CD8-positive, alpha-beta memory T cell (primary cell): ENCODE results near the gene STK32C. TPM values are rescaled to one million over a fixed set of nuclear protein-coding genes. Genes with fewer than 3 reads are reported as not detected.
A peak's percentile ranks its signal among the peaks of the same experiment; 100 is the strongest.
"Not testable (repeated sequence)": the region's sequence is repeated elsewhere in the genome, so short reads cannot be mapped to it uniquely, and the experiment has no call there.

Source experiments
- CTCF ChIA-PET: fragments of 350-600 bp; sonication (Branson Sonifier 250); formaldehyde crosslinking; loops from one replicate; lab custom pipeline; 2021; ENCODE audit warnings: antibody characterized with exemption; lab: Charles Lee
- POLR2A ChIA-PET: fragments of 350-600 bp; sonication (Branson Sonifier 250); formaldehyde crosslinking; loops from one replicate; lab custom pipeline; 2021; ENCODE audit warnings: antibody characterized with exemption; lab: Charles Lee
- DNase-seq, 5 donors: peaks; one replicate each; pipeline versions ENCODE4 v3.0.0 to v3.0.0-alpha.2; 2020 to 2022; ENCODE audit warnings: mixed read lengths in 1 of 5
- H3K27ac ChIP-seq: one replicate; pipeline ENCODE4 v1.7.0; 2013; ENCODE audit warnings: low read depth, mild to moderate bottlenecking, low read length, moderate library complexity
- H3K27me3 ChIP-seq: 2 replicates; pipeline ENCODE4 v1.7.0; 2013; ENCODE audit warnings: low read length, mild to moderate bottlenecking; ENCODE audit not compliant: insufficient read depth, poor library complexity, severe bottlenecking
- H3K36me3 ChIP-seq: 2 replicates; pipeline ENCODE4 v1.7.0; 2013; ENCODE audit warnings: mild to moderate bottlenecking, low read length, moderate library complexity; ENCODE audit not compliant: insufficient read depth
- H3K4me1 ChIP-seq: 2 replicates; pipeline ENCODE4 v1.7.0; 2013; ENCODE audit warnings: mild to moderate bottlenecking, low read length, moderate library complexity; ENCODE audit not compliant: insufficient read depth
- H3K4me3 ChIP-seq: 2 replicates; pipeline ENCODE4 v1.7.0; 2013; ENCODE audit warnings: mild to moderate bottlenecking, low read length
- H3K9me3 ChIP-seq: 2 replicates; pipeline ENCODE4 v1.7.0; 2013; ENCODE audit warnings: mild to moderate bottlenecking, low read length
- H3K27ac Mint-ChIP-seq, 8 donors: one replicate each; pipeline ENCODE4 v1.8.0; 2020 to 2021; ENCODE audit warnings: mixed read lengths in 8 of 8, mild to moderate bottlenecking in 6 of 8, inconsistent platforms in 3 of 8, moderate library complexity in 3 of 8
- H3K27me3 Mint-ChIP-seq, 2 donors: one replicate each; pipeline ENCODE4 v1.8.0; 2020 to 2021; ENCODE audit warnings: mixed read lengths in 2 of 2, mild to moderate bottlenecking in 1 of 2, moderate library complexity in 1 of 2
- H3K36me3 Mint-ChIP-seq, 3 donors: one replicate each; pipeline ENCODE4 v1.8.0; 2020 to 2021; ENCODE audit warnings: mixed read lengths in 3 of 3, inconsistent platforms in 1 of 3, mild to moderate bottlenecking in 1 of 3
- H3K4me1 Mint-ChIP-seq, 3 donors: one replicate each; pipeline ENCODE4 v1.8.0; 2020 to 2021; ENCODE audit warnings: mixed read lengths in 3 of 3, inconsistent platforms in 1 of 3, mild to moderate bottlenecking in 1 of 3
- H3K4me3 Mint-ChIP-seq, 7 donors: one replicate each; pipeline ENCODE4 v1.8.0; 2020 to 2021; ENCODE audit warnings: mixed read lengths in 7 of 7, mild to moderate bottlenecking in 6 of 7, moderate library complexity in 4 of 7, inconsistent platforms in 2 of 7
- H3K9me3 Mint-ChIP-seq, 5 donors: one replicate each; pipeline ENCODE4 v1.8.0; 2020 to 2022; ENCODE audit warnings: mixed read lengths in 5 of 5, mild to moderate bottlenecking in 3 of 5, moderate library complexity in 2 of 5, inconsistent platforms in 1 of 5
- polyA plus RNA-seq: library from polyadenylated mRNA; unstranded; fragments of 300-500 nt; fragmentation: Illumina TruSeq; gene quantifications from one replicate; pipeline ENCODE4 v1.2.3, GENCODE V29; 2021
- total RNA-seq, 2 experiments: library from RNA; stranded (reverse); gene quantifications; one replicate each; pipeline ENCODE4 v1.2.3, GENCODE V29; 2021

STK32C gene
- total and polyA plus RNA-seq, 3 experiments from 2014 or later = 8.5 to 14.9 (median 14.0) TPM

DNA sequence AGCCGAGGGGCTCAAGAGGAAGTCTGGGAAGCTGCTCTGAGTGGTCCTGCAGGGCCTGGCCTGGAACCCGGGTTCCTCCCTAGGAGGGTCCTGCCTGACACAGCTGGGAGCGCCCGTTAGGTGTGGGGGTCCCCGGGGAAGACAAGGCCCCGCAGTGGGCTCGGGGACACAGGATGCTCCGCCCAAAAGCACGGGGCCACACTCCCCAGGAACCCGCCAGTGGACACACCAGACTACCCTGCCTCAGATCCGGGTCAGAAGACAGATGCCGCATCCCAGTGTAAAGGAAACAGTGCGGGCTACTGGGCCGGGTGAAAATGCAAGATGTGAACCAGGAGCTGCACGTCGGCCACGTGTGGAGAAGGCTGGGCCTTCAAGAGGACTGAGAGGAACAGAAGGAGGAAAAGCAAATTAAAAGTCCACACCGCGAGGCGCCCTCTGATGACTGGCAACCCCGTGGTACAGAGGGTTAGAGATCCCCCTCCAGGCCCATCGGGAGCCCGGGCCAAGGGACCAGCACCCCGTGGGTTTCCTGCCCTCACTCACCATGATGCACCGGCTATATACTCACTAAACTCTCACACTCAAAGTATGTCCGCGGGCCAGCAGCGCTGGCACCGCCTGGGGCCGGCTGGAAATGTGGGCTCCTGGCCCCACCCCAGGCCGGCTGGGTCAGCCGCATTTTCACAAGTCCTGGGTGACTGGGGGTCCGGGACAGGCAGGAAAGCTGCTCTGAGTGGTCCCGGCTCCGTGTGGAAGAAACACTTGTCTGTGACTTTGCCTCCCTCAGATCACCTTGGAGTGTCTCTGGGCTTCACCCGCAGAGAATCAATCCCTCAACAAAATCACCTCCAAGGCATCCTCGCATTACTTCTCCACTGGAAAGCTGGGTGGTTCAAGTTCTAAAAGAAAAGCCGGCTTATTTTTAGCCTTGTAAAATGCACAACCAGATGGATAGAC is 6.1 kb downstream of the STK32C start:
- H3K4me3 ChIP-seq = no peak overlapping the region
- no peaks in the 10 kb centered on the region for H3K36me3 Mint-ChIP-seq
- no peaks in the 10 kb centered on the region for H3K9me3 ChIP-seq
- POLR2A ChIA-PET = no interaction called here
- H3K4me3 Mint-ChIP-seq = no peak overlapping the region
- no peaks in the 10 kb centered on the region for H3K36me3 ChIP-seq
- H3K4me1 Mint-ChIP-seq = peaks cover 2 to 12% (median 9%) of the 10 kb centered on the region in 3 donors
- H3K4me1 ChIP-seq = peaks cover 6% of the 10 kb centered on the region
- DNase-seq = no peak
- peaks cover 4 to 5% of the 10 kb centered on the region in 2 donors for H3K27me3 Mint-ChIP-seq
- H3K27ac ChIP-seq = no peak overlapping the region
- H3K27me3 ChIP-seq = no peaks in the 10 kb centered on the region
- CTCF ChIA-PET = no interaction called here
- no peak overlapping the region for H3K27ac Mint-ChIP-seq
- H3K9me3 Mint-ChIP-seq = no peaks in the 10 kb centered on the region

DNA sequence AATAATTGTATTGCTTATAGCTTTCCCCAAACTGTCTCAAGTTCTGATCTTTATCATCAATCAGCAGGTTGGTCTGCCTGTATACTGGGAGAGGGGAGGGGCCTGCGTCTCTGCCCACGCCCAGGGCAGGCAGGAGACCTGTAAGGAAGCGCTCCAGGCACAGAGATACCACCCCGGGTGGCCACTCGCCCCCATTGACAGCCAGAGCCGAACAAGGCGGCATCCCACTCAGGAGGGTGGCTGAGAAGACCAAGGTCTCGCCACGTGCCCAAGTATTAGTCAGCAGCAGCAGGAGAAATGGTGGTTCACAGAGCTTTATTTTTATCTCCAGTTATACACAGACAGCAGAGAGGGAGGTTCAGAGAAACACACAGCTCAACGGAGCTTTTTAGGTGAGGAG is 7.2 kb downstream of the STK32C start:
- no peaks in the 10 kb centered on the region for H3K9me3 ChIP-seq
- H3K27me3 Mint-ChIP-seq = peaks cover 5 to 10% of the 10 kb centered on the region in 2 donors
- ChIA-PET CTCF (no interaction called here), POLR2A (no interaction called here)
- H3K4me3 ChIP-seq = no peak overlapping the region
- H3K27me3 ChIP-seq = no peaks in the 10 kb centered on the region
- H3K4me1 ChIP-seq = no peaks in the 10 kb centered on the region
- H3K4me3 Mint-ChIP-seq = no peak overlapping the region
- H3K4me1 Mint-ChIP-seq = peaks cover 0 to 4% (median 0%) of the 10 kb centered on the region in 3 donors
- no peaks in the 10 kb centered on the region for H3K36me3 Mint-ChIP-seq
- no peaks in the 10 kb centered on the region for H3K9me3 Mint-ChIP-seq
- no peak overlapping the region for H3K27ac Mint-ChIP-seq
- DNase-seq = no peak
- no peak overlapping the region for H3K27ac ChIP-seq
- no peaks in the 10 kb centered on the region for H3K36me3 ChIP-seq

DNA sequence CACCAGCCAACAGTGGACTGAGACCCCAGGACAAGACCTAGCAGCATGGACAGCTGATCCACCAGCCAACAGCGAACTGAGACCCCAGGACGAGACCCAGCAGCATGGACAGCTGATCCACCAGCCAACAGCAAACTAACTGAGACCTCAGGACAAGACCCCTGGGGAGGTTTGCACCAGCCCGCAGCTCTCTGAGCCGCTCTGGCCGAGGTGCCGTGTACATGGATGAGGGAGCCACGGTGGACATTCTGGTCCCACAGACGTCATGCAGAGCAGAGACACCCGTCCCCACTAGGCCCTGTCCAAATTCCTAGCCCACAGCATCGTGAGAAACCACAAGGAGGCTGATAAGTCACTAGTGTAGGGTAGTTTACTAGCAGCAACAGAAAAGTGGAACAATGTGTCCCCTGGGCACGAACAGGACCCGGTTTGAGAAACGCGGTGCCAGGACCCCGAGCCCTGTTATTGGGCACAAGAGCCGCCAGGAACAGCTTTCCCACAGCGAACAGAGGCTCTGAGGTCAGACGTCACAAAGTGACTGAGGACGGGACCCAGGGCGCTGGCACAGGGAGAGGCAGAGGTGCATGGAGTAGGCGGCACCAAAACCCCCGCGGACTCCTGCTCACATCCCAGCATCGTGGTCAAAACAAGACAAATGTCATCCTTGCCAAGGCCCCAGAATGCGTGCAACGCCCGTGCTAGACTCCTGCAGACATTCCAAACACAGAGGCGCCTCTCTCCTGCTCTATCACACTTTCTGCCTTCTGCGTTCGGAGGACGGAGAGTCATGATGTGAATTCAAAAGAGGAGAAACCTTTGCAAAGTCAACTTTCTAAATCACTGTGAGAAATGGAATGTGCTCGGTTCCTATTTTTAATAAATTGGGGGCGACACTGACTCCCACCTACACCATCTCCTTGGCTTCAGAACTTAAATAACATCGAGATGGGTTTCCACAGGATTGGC is 8.1 kb downstream of the STK32C start:
- Histone ChIP-seq H3K27me3 (no peaks in the 10 kb centered on the region), H3K4me1 (no peaks in the 10 kb centered on the region), H3K9me3 (no peaks in the 10 kb centered on the region), H3K4me3 (no peak overlapping the region), H3K27ac (no peak overlapping the region), H3K36me3 (no peaks in the 10 kb centered on the region)
- POLR2A ChIA-PET = no interaction called here
- Mint-ChIP-seq H3K4me3 (peak overlapping the region in 1 of 7 donors; percentile 45), H3K36me3 (no peaks in the 10 kb centered on the region), H3K27ac (no peak overlapping the region), H3K4me1 (peaks cover 0 to 4% (median 0%) of the 10 kb centered on the region in 3 donors), H3K9me3 (peaks cover 0 to 3% (median 0%) of the 10 kb centered on the region in 5 donors), H3K27me3 (peaks cover 5 to 10% of the 10 kb centered on the region in 2 donors)
- no peak for DNase-seq
- CTCF ChIA-PET = interaction anchor here (0.7 kb wide), 1 partner anchor 15 kb away, joined by 4 read pairs; no protein-coding TSS in a partner anchor

DNA sequence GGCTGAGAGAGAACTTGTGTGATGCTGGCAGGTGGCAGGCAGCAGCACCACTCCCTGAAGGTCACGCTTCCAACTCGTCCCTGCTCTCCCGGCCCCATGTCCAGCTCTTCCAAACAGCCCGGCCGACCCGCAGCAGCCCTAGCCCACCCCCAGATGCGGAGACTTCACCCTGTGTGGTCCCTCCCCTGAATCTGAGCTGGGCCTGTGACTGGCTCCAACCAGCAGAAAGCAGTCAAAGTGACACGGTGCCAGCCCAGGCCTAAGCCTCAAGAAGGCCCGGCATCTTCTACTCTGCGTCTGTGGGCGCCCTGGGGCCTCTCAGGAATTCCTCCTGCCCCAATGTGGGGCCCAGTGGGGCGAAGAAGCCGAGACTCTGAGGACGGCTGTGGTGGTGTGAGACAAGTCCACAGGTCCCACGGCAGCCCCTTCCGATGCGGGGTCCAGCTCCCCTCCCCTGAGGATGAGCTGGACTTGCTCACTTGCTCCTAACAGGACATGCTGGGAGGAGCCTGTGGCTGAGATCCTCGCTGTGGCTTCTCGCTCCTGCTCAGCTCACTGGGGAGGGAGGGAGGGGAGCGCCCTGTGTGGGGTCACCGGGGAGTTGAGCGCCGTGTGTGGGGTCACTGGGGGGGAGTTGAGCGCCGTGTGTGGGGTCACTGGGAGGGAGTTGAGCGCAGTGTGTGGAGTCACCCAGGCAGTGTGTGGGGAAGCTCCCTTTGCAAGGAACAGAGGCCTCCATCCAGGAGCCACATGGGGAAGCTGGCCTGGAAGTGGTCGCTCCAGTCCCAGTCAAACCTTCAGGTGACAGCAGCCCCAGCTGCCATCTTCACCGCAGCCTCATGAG is 9.5 kb downstream of the STK32C start:
- no peak overlapping the region for H3K4me3 ChIP-seq
- POLR2A ChIA-PET = no interaction called here
- no peak overlapping the region for H3K4me3 Mint-ChIP-seq
- DNase-seq = no peak
- H3K27me3 Mint-ChIP-seq = peaks cover 5 to 10% of the 10 kb centered on the region in 2 donors
- H3K4me1 ChIP-seq = no peaks in the 10 kb centered on the region
- H3K4me1 Mint-ChIP-seq = peaks cover 0 to 4% (median 0%) of the 10 kb centered on the region in 3 donors
- H3K9me3 ChIP-seq = no peaks in the 10 kb centered on the region
- no peak overlapping the region for H3K27ac ChIP-seq
- H3K9me3 Mint-ChIP-seq = peaks cover 0 to 3% (median 0%) of the 10 kb centered on the region in 5 donors
- H3K27me3 ChIP-seq = no peaks in the 10 kb centered on the region
- H3K36me3 Mint-ChIP-seq = no peaks in the 10 kb centered on the region
- H3K36me3 ChIP-seq = no peaks in the 10 kb centered on the region
- no peak overlapping the region for H3K27ac Mint-ChIP-seq
- CTCF ChIA-PET = interaction anchor here (0.7 kb wide), 1 partner anchor 17 kb away, joined by 4 read pairs; no protein-coding TSS in a partner anchor

DNA sequence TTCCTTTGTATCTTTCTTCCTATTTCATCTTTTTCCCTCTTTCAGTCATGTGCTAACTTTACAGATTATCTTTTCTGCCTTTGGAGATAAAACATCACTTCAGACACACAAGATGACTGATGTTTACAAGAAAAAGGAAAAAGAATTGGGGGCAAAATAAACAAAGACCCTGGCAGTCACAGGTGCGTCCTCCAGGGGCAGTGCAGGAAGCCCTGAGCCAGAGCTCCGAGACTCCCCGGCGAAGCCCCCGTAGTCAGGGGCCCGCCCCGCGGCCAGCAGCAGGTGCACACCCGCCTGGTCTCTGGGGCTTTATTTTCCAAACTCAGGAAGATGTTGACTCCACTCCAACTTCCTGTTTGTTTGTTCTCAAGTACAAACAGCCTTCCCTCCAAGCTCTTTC is 10.2 kb downstream of the STK32C start:
- Mint-ChIP-seq H3K4me3 (no peak overlapping the region), H3K4me1 (peaks cover 0 to 4% (median 0%) of the 10 kb centered on the region in 3 donors), H3K27ac (no peak overlapping the region), H3K9me3 (peaks cover 0 to 3% (median 0%) of the 10 kb centered on the region in 5 donors), H3K27me3 (peaks cover 5 to 10% of the 10 kb centered on the region in 2 donors), H3K36me3 (no peaks in the 10 kb centered on the region)
- ChIA-PET POLR2A (no interaction called here), CTCF (no interaction called here)
- Histone ChIP-seq H3K36me3 (no peaks in the 10 kb centered on the region), H3K27me3 (no peaks in the 10 kb centered on the region), H3K9me3 (no peaks in the 10 kb centered on the region), H3K4me3 (no peak overlapping the region), H3K4me1 (no peaks in the 10 kb centered on the region), H3K27ac (no peak overlapping the region)
- DNase-seq = no peak

DNA sequence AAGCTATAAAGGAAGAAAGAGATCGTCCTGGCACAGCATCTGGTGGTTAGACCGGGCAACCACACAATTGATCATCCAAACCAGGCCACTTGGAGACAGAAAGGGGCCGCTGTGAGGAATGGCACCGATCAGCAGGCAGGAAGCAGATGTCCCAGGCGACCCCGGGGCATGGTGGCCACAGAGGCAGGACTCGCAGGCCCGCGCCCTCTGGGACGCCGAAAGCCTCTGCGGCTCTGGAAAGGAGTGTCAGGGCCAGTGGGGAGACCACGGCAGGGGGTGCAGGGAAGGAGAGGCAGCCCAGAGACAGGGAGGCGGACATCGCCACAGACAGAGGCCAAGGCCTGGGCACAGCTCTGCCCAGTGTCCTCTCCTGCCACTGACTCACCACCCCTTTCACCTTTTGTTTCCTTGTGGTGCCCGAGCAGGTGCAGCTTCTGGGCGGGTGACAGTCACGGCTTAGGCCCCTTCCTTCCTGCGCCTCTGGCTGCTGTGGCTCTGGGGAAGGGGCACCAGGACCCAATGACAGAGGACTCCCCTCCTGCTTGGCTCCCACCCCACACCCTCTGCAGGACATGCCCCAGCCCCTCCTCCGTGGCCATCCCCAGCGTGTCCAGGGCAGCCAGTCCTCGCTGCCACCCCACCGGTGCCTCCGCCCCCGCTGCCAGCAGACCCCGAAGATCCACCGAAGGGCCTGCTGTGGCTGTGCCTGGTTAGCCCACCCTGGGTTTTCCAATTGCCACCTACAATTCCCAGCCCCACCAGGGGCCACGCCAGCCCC is 10.9 kb downstream of the STK32C start:
- Histone ChIP-seq H3K36me3 (no peaks in the 10 kb centered on the region), H3K4me3 (no peak overlapping the region), H3K27ac (no peak overlapping the region), H3K4me1 (no peaks in the 10 kb centered on the region), H3K27me3 (no peaks in the 10 kb centered on the region), H3K9me3 (no peaks in the 10 kb centered on the region)
- CTCF ChIA-PET = interaction anchor here (1.3 kb wide), 1 partner anchor 56 kb away, joined by 3 read pairs; no protein-coding TSS in a partner anchor
- Mint-ChIP-seq H3K27ac (no peak overlapping the region), H3K27me3 (peaks cover 5 to 10% of the 10 kb centered on the region in 2 donors), H3K4me1 (peaks cover 0 to 4% (median 0%) of the 10 kb centered on the region in 3 donors), H3K9me3 (peaks cover 0 to 3% (median 0%) of the 10 kb centered on the region in 5 donors), H3K4me3 (no peak overlapping the region), H3K36me3 (no peaks in the 10 kb centered on the region)
- POLR2A ChIA-PET = no interaction called here
- DNase-seq = no peak

DNA sequence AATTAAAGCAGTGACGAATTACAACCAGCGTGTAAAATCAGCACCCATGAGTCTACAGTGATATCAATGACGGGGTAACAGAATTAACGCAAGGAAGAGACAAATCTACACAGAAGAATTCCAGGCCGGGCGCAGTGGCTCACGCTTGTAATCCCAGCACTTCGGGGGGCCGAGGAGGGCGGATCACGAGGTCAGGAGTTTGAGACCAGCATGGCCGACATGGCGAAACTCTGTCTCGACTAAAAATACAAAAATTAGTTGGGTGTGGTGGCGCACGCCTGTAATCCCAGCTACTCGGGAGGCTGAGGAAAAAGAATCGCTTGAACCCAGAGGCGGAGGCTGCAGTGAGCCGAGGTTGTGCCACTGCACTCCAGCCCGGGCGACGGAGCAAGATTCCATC is 12.3 kb downstream of the STK32C start:
- CTCF ChIA-PET, POLR2A ChIA-PET, H3K27ac ChIP-seq, DNase-seq, H3K27me3 ChIP-seq, H3K4me3 ChIP-seq, H3K27ac Mint-ChIP-seq, H3K36me3 Mint-ChIP-seq, H3K36me3 ChIP-seq, H3K27me3 Mint-ChIP-seq, H3K9me3 Mint-ChIP-seq, H3K9me3 ChIP-seq, H3K4me3 Mint-ChIP-seq, H3K4me1 Mint-ChIP-seq, H3K4me1 ChIP-seq: not testable (repeated sequence)
